HCT116 (cell line): Measurements from ENCODE around the gene PXN. TPM values are rescaled to one million over a fixed set of nuclear protein-coding genes. Genes with fewer than 3 reads are reported as not detected.

ENCODE experiments used
- ATAC-seq: fragments of 200-7000 bp; cut with Tn5 transposase; 2 replicates; pipeline ENCODE4 v1.9.1; 2020; ENCODE audit warnings: mild to moderate bottlenecking, moderate library complexity
- BruUV-seq: library from RNA; stranded (reverse); fragments of 400-500 nt; replicated peaks from 2 replicates; lab custom pipeline; 2021; lab: Mats Ljungman, UMichigan
- CTCF ChIA-PET: fragments of 300-600 bp; sonication (Branson Sonifier 250); formaldehyde crosslinking; loops from one replicate; lab custom pipeline; 2021; ENCODE audit warnings: antibody characterized with exemption; lab: Charles Lee
- POLR2A ChIA-PET: fragments of 300-600, 350-600 bp; sonication (Branson Sonifier 250); formaldehyde crosslinking; loops from one replicate; lab custom pipeline; 2021; ENCODE audit warnings: antibody characterized with exemption; lab: Charles Lee
- RAD21 ChIA-PET, 2 experiments: fragments of 300-600 bp; sonication (Branson Sonifier 250); formaldehyde crosslinking; loops; one replicate each; lab custom pipeline; 2023; ENCODE audit warnings: low total read pairs in 2 of 2; ENCODE audit not compliant: uncharacterized antibody in 2 of 2, unreplicated experiment in 2 of 2, low non-redundant PET in 1 of 2; lab: Charles Lee
- DNase-seq: peaks from one replicate; pipeline ENCODE4 v3.0.0-alpha.2; 2010; ENCODE audit warnings: low read depth, low spot score
- H2AFZ ChIP-seq: fragments of 200-600 bp; shearing (Covaris generic), sonication (generic); 2 replicates; pipeline ENCODE4 v1.6.1; 2017; ENCODE audit warnings: low read depth, mixed run types, mixed read lengths, antibody characterized with exemption, low read length; ENCODE audit not compliant: poor library complexity, severe bottlenecking
- H3K27ac ChIP-seq: 2 replicates; pipeline ENCODE4 v1.5.1; 2012; ENCODE audit warnings: low read depth, low read length
- H3K27me3 ChIP-seq: fragments of 200-600 bp; sonication (generic); 2 replicates; pipeline ENCODE4 v1.6.1; 2016; ENCODE audit warnings: mixed run types, low read length, mixed read lengths; ENCODE audit not compliant: insufficient read depth
- H3K36me3 ChIP-seq, 2 experiments: fragments of 200-500 bp in 1 of 2; fragments of 200-600 bp in 1 of 2; sonication (Bioruptor generic) in 1 of 2; sonication (generic) in 1 of 2; 2 replicates each; pipeline versions ENCODE4 v1.5.1 to v1.6.1; 2014 to 2016; ENCODE audit warnings: low read length in 2 of 2, inconsistent platforms in 1 of 2, mixed read lengths in 1 of 2, mixed run types in 1 of 2; ENCODE audit not compliant: insufficient read depth in 2 of 2, control insufficient read depth in 1 of 2
- H3K4me1 ChIP-seq, 2 experiments: fragments of 200-600 bp in 1 of 2; sonication (generic) in 1 of 2; 2 replicates each; pipeline versions ENCODE4 v1.5.1 to v1.6.1; 2012 to 2017; ENCODE audit warnings: low read length in 2 of 2, inconsistent platforms in 1 of 2, mild to moderate bottlenecking in 1 of 2, mixed read lengths in 1 of 2, mixed run types in 1 of 2, moderate library complexity in 1 of 2; ENCODE audit not compliant: insufficient read depth in 2 of 2, control insufficient read depth in 1 of 2
- H3K4me2 ChIP-seq: fragments of 200-600 bp; sonication (generic); 2 replicates; pipeline ENCODE4 v1.6.1; 2017; ENCODE audit warnings: mixed run types, low read length, mixed read lengths
- H3K4me3 ChIP-seq, 2 experiments: fragments of 200-600 bp in 1 of 2; sonication (generic) in 1 of 2; replicated peaks in 1 of 2; 2 replicates each; pipeline ENCODE4 v1.5.1; 2011 to 2016; ENCODE audit warnings: low read length in 2 of 2, control low read depth in 1 of 2, low read depth in 1 of 2, mild to moderate bottlenecking in 1 of 2, mixed read lengths in 1 of 2, mixed run types in 1 of 2
- H3K79me2 ChIP-seq: fragments of 200-600 bp; sonication (generic); 2 replicates; pipeline ENCODE4 v1.6.1; 2017; ENCODE audit warnings: mild to moderate bottlenecking, mixed run types, low read length, moderate library complexity, mixed read lengths; ENCODE audit not compliant: insufficient read depth
- H3K9ac ChIP-seq: fragments of 200-600 bp; sonication (generic); 2 replicates; pipeline ENCODE4 v1.6.1; 2016; ENCODE audit warnings: low read length, mixed read lengths
- H3K9me2 ChIP-seq: fragments of 200-600 bp; sonication (generic), shearing (Covaris generic); 2 replicates; pipeline ENCODE4 v1.6.1; 2017; ENCODE audit warnings: mixed run types, mild to moderate bottlenecking, moderate library complexity; ENCODE audit not compliant: insufficient read depth
- H3K9me3 ChIP-seq, 2 experiments: fragments of 200-500 bp in 1 of 2; fragments of 200-600 bp in 1 of 2; sonication (Bioruptor generic) in 1 of 2; sonication (generic) in 1 of 2; 2 replicates each; pipeline ENCODE4 v1.6.1; 2014 to 2017; ENCODE audit warnings: low read length in 2 of 2, mixed read lengths in 2 of 2, inconsistent platforms in 1 of 2, low read depth in 1 of 2, mild to moderate bottlenecking in 1 of 2, mixed run types in 1 of 2, moderate library complexity in 1 of 2; ENCODE audit not compliant: control insufficient read depth in 1 of 2, insufficient read depth in 1 of 2
- H4K20me1 ChIP-seq: fragments of 200-600 bp; sonication (generic), shearing (Covaris generic); 2 replicates; pipeline ENCODE4 v1.6.1; 2017; ENCODE audit warnings: mixed run types, mild to moderate bottlenecking, moderate library complexity; ENCODE audit not compliant: insufficient read depth
- POLR2AphosphoS5 ChIP-seq: IDR thresholded peaks from 2 replicates; pipeline ENCODE4 v1.6.1; 2011; ENCODE audit warnings: mild to moderate bottlenecking, low read depth, low read length, moderate library complexity
- SIN3A ChIP-seq: IDR thresholded peaks from 2 replicates; pipeline ENCODE4 v1.6.1; 2012; ENCODE audit warnings: low read depth
- TCF7L2 ChIP-seq: IDR thresholded peaks from 2 replicates; pipeline ENCODE4 v1.7.0; 2011; ENCODE audit warnings: borderline replicate concordance, inconsistent platforms; ENCODE audit not compliant: insufficient read depth, insufficient read length; ENCODE audit errors: extremely low read depth
- intact Hi-C: fragments of 100-400 bp; cut with micrococcal nuclease; formaldehyde crosslinking; loops from 2 replicates; pipeline ENCODE4 v1.10.0; 2022
- total RNA-seq: library from RNA; stranded (reverse); gene quantifications from one replicate; pipeline ENCODE4 v1.2.1, GENCODE V29; 2021; ENCODE audit not compliant: unreplicated experiment
- TF ChIP-seq, protein P1 (sequence below), 3 experiments: fragments of 200-600 bp in 1 of 3; sonication (generic) in 1 of 3; IDR thresholded peaks in 2 of 3; conservative IDR thresholded peaks in 1 of 3; 2 replicates each; pipeline ENCODE4 v1.5.1; 2012 to 2017; ENCODE audit warnings: low read depth in 2 of 3, low read length in 2 of 3, antibody characterized with exemption in 1 of 3, borderline replicate concordance in 1 of 3, control low read depth in 1 of 3, mild to moderate bottlenecking in 1 of 3, mixed read lengths in 1 of 3, mixed run types in 1 of 3, moderate library complexity in 1 of 3; ENCODE audit not compliant: insufficient read depth in 1 of 3

The PXN gene
- total RNA-seq, 1 experiment from 2014 or later: 211 TPM

DNA sequence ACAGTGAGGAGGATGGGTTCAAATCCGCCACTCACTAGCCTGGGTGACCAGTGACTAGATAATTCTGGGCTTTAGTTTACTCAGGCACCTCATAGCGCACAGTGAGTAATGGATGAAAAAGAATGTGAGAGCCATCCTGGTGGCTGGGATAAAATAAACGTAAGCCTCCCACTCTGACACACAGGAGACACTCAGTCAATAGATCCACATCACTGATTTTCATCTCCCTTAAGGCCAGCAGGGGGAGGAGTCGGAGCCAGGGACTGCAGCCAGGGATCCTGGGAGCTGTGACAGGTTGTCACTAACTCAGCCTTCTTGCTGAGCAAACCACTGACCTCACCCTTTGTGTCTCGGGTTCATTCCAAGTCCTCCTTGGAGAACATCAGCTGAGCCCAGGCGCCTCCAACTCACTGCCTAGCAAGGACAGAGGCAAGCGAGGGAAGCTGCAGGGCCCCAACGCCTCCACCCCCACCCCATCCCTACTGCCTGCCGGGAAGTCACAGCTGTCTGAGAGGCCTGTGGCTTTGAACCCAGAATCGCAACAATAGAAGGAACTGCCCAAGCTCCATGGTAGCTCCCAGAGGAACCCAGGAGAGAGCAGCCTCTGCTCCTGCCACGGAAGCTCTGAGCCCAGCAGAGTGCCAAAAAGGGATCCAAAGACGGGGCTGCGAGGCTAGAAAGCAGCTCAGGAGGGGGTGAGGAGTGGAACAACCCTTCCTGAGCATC, 30.7 kb downstream of the PXN start:
- Histone ChIP-seq H3K27me3 (no peaks in the 10 kb centered on the region), H3K4me3 (peak overlapping the region in 1 of 2 experiments; percentile 11; a peak in 1 of 4 replicates), H3K27ac (peak overlapping the region; percentile 100)

More for the DNA sequence above, 30.7 kb downstream of the PXN start:
- intact Hi-C loops: loop anchor here (10.0 kb wide), 1 partner anchor 200 kb away; the partner anchor contains the start of gene COX6A1
- H3K9me2 ChIP-seq: no peaks in the 10 kb centered on the region
- H3K4me1 ChIP-seq: peaks cover 88 to 99% of the 10 kb centered on the region in 2 experiments
- no peaks in the 10 kb centered on the region for H3K9me3 ChIP-seq
- no TSS peak for BruUV-seq
- peak overlapping the region; percentile 43 for H3K9ac ChIP-seq
- DNase-seq (peak; percentile 61), ATAC-seq (peak; percentile 32)
- peak overlapping the region; percentile 95 for H3K4me2 ChIP-seq
- H3K36me3 ChIP-seq: no peaks in the 10 kb centered on the region
- CTCF ChIA-PET: interaction anchor here (0.8 to 2.8 kb wide), 10 partner anchors 8 to 41 kb away, joined by 3 to 21 read pairs (median 6); partner anchors contain the start of genes PXN and RPLP0
- no peaks in the 10 kb centered on the region; the same call in 1 of the 2 replicates for H4K20me1 ChIP-seq
- TF ChIP-seq SIN3A (no peak), POLR2AphosphoS5 (peak; percentile 21; the same call in 1 of the 2 replicates), TCF7L2 (no peak)
- TF ChIP-seq, protein P1, sequence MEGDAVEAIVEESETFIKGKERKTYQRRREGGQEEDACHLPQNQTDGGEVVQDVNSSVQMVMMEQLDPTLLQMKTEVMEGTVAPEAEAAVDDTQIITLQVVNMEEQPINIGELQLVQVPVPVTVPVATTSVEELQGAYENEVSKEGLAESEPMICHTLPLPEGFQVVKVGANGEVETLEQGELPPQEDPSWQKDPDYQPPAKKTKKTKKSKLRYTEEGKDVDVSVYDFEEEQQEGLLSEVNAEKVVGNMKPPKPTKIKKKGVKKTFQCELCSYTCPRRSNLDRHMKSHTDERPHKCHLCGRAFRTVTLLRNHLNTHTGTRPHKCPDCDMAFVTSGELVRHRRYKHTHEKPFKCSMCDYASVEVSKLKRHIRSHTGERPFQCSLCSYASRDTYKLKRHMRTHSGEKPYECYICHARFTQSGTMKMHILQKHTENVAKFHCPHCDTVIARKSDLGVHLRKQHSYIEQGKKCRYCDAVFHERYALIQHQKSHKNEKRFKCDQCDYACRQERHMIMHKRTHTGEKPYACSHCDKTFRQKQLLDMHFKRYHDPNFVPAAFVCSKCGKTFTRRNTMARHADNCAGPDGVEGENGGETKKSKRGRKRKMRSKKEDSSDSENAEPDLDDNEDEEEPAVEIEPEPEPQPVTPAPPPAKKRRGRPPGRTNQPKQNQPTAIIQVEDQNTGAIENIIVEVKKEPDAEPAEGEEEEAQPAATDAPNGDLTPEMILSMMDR (IDR thresholded peaks at IDR 0.05 in 2 of 3, conservative IDR thresholded peaks at IDR 0.05 in 1 of 3; ENCODE audit: borderline replicate concordance in 1 of 3, insufficient read depth in 1 of 3, low read depth in 2 of 3, low read length in 2 of 3): peak in 2 of 3 experiments; percentile 56 to 60; a peak in 4 of 6 replicates
- POLR2A ChIA-PET: interaction anchor here (1.0 to 6.9 kb wide), 10 partner anchors 10 to 57 kb away, joined by 3 to 46 read pairs (median 6); partner anchors contain the start of genes RNU4-1, RNU4-2 and RPLP0
- RAD21 ChIA-PET: interaction anchor here (0.9 to 2.1 kb wide), 3 partner anchors 27 to 31 kb away, joined by 3 to 14 read pairs (median 3); partner anchors contain the start of gene PXN (in 2 of the 2)
- peaks cover 94% of the 10 kb centered on the region for H3K79me2 ChIP-seq
- no peak overlapping the region for H2AFZ ChIP-seq
